PC-9 (cell line): ENCODE measurements around the gene PRUNE2. TPM values are rescaled to one million over a fixed set of nuclear protein-coding genes. Genes with fewer than 3 reads are reported as not detected.

Experiments
- BruUV-seq: library from RNA; stranded (reverse); fragments of 400-500 nt; replicated peaks from 2 replicates; lab custom pipeline; 2021; lab: Mats Ljungman, UMichigan
- CTCF ChIA-PET: fragments of 300-600 bp; sonication (Branson Sonifier 250); formaldehyde crosslinking; loops from one replicate; lab custom pipeline; 2022; ENCODE audit warnings: antibody characterized with exemption; lab: Charles Lee
- POLR2A ChIA-PET: fragments of 300-600 bp; sonication (Branson Sonifier 250); formaldehyde crosslinking; loops from one replicate; lab custom pipeline; 2022; ENCODE audit warnings: antibody characterized with exemption; ENCODE audit not compliant: unreplicated experiment; lab: Charles Lee
- DNase-seq, 2 experiments: peaks; one replicate each; pipeline versions ENCODE4 v3.0.0 to v3.0.0-alpha.2; 2015 to 2022; ENCODE audit warnings: mixed read lengths in 1 of 2
- H2AFZ ChIP-seq: fragments of 200-600 bp; sonication (generic); 2 replicates; pipeline ENCODE4 v1.8.1; 2017; ENCODE audit warnings: antibody characterized with exemption
- H3F3A ChIP-seq: fragments of 200-600 bp; sonication (generic); 2 replicates; pipeline ENCODE4 v1.8.1; 2017; ENCODE audit warnings: antibody characterized with exemption, mild to moderate bottlenecking, low read depth; ENCODE audit not compliant: insufficient read depth
- H3K27ac ChIP-seq: fragments of 200-600 bp; sonication (generic); 2 replicates; pipeline ENCODE4 v1.6.1; 2016; ENCODE audit warnings: mixed run types
- H3K27me3 ChIP-seq: fragments of 200-600 bp; sonication (generic); 2 replicates; pipeline ENCODE4 v1.6.1; 2016; ENCODE audit warnings: low read depth, mixed run types; ENCODE audit not compliant: insufficient read depth
- H3K36me3 ChIP-seq: fragments of 200-600 bp; sonication (generic); 2 replicates; pipeline ENCODE4 v1.6.1; 2016; ENCODE audit warnings: low read depth, mixed run types
- H3K4me1 ChIP-seq: fragments of 200-600 bp; sonication (generic); replicated peaks from 2 replicates; pipeline ENCODE4 v1.6.1; 2016; ENCODE audit warnings: mixed run types; ENCODE audit not compliant: insufficient read depth
- H3K4me2 ChIP-seq: fragments of 200-600 bp; sonication (generic); 2 replicates; pipeline ENCODE4 v1.6.1; 2017; ENCODE audit warnings: mixed run types
- H3K4me3 ChIP-seq: fragments of 200-600 bp; sonication (generic); 2 replicates; pipeline ENCODE4 v1.6.1; 2016; ENCODE audit warnings: mixed run types
- H3K79me2 ChIP-seq: fragments of 200-600 bp; sonication (generic); 2 replicates; pipeline ENCODE4 v1.6.1; 2017; ENCODE audit warnings: low read depth, mixed run types
- H3K9me2 ChIP-seq: fragments of 200-600 bp; sonication (generic); 2 replicates; pipeline ENCODE4 v1.8.1; 2017; ENCODE audit warnings: mild to moderate bottlenecking; ENCODE audit not compliant: insufficient read depth
- H3K9me3 ChIP-seq: fragments of 200-600 bp; sonication (generic); 2 replicates; pipeline ENCODE4 v1.8.1; 2016; ENCODE audit warnings: low read depth; ENCODE audit not compliant: insufficient read depth
- H4K20me1 ChIP-seq: fragments of 200-600 bp; sonication (generic); 2 replicates; pipeline ENCODE4 v1.8.1; 2017; ENCODE audit not compliant: insufficient read depth
- EZH2 ChIP-seq: fragments of 200-600 bp; sonication (generic); IDR thresholded peaks from 2 replicates; pipeline ENCODE4 v1.8.0; 2017; ENCODE audit warnings: antibody characterized with exemption, low read depth
- intact Hi-C: fragments of 100-400 bp; cut with micrococcal nuclease; formaldehyde crosslinking; loops from one replicate; pipeline ENCODE4 v1.10.0; 2022; ENCODE audit not compliant: unreplicated experiment
- total RNA-seq: library from RNA; stranded (reverse); gene quantifications from 2 replicates; pipeline ENCODE4 v1.2.3, GENCODE V29; 2021
- TF ChIP-seq, protein P1 (sequence below): fragments of 200-600 bp; sonication (generic); conservative IDR thresholded peaks from 2 replicates; pipeline ENCODE4 v1.6.1; 2017; ENCODE audit warnings: mixed run types, antibody characterized with exemption, mild to moderate bottlenecking, moderate library complexity

PRUNE2 gene
- total RNA-seq, 1 experiment from 2014 or later: 0.20 TPM

DNA sequence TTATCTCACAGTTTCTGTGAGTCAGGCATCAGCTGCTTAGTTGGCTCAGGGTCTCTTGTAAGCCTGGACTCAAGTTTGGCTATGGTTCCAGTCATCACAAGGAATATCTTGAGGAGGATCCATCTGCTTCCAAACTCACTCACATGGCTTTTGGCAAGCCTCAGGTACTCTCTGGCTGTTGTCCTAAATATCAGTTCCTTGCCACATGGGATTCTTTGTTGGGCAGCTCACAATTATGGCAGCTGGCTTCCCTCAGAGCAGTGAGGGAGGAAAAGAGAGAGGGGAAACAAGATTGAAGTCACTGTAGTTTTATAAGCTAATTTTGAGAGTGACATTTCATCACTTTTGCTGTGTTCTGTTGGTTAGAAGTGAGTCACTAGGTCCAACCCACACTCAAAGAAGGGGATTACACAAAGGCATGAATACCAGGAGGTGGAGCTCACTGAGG is 302.4 kb downstream of the PRUNE2 start:
- H3K4me3 ChIP-seq: no peak overlapping the region
- no peaks in the 10 kb centered on the region for H3K79me2 ChIP-seq
- H3K9me3 ChIP-seq: no peaks in the 10 kb centered on the region
- H3K4me2 ChIP-seq: no peak overlapping the region
- H2AFZ ChIP-seq: no peak overlapping the region
- H3F3A ChIP-seq: no peaks in the 10 kb centered on the region
- DNase-seq: no peak
- H3K27me3 ChIP-seq: no peaks in the 10 kb centered on the region
- ChIA-PET CTCF (no interaction called here), POLR2A (interaction anchor here (0.6 kb wide), 1 partner anchor 14 kb away, joined by 3 read pairs; no protein-coding TSS in a partner anchor)
- no peak overlapping the region for H3K27ac ChIP-seq
- no peaks in the 10 kb centered on the region for H3K36me3 ChIP-seq
- no peaks in the 10 kb centered on the region for H3K4me1 ChIP-seq
- intact Hi-C loops: no loop called here
- no peaks in the 10 kb centered on the region; the same call in 1 of the 2 replicates for H3K9me2 ChIP-seq
- no peaks in the 10 kb centered on the region for H4K20me1 ChIP-seq
- BruUV-seq: no TSS peak
- TF ChIP-seq, protein P1, sequence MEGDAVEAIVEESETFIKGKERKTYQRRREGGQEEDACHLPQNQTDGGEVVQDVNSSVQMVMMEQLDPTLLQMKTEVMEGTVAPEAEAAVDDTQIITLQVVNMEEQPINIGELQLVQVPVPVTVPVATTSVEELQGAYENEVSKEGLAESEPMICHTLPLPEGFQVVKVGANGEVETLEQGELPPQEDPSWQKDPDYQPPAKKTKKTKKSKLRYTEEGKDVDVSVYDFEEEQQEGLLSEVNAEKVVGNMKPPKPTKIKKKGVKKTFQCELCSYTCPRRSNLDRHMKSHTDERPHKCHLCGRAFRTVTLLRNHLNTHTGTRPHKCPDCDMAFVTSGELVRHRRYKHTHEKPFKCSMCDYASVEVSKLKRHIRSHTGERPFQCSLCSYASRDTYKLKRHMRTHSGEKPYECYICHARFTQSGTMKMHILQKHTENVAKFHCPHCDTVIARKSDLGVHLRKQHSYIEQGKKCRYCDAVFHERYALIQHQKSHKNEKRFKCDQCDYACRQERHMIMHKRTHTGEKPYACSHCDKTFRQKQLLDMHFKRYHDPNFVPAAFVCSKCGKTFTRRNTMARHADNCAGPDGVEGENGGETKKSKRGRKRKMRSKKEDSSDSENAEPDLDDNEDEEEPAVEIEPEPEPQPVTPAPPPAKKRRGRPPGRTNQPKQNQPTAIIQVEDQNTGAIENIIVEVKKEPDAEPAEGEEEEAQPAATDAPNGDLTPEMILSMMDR: no peak
- no peak for TF ChIP-seq EZH2

DNA sequence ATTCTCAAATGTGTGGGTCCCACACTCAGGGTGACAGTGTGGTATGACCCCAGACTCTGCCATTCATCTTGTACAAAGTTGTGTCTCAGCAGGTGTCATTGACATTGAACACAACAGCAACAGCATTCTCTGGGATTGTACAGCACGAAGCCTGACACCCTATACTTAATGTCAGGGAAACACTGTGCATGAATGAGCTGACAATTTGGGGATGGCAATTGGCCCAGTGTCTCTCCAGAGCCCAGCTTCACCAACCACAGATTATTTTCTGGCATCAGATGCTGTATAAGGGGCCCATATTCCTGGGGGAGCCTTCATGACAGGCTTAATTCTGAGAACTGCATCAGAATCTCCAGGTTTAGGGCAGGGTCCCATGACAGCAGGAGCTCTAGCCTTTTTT is 303.7 kb downstream of the PRUNE2 start:
- ChIA-PET POLR2A (no interaction called here), CTCF (no interaction called here)
- Histone ChIP-seq H3K36me3 (no peaks in the 10 kb centered on the region), H3K9me3 (no peaks in the 10 kb centered on the region), H2AFZ (no peak overlapping the region), H3K9me2 (no peaks in the 10 kb centered on the region; the same call in 1 of the 2 replicates), H4K20me1 (no peaks in the 10 kb centered on the region), H3K4me2 (no peak overlapping the region), H3K27me3 (no peaks in the 10 kb centered on the region), H3K4me1 (no peaks in the 10 kb centered on the region), H3F3A (no peaks in the 10 kb centered on the region), H3K27ac (no peak overlapping the region), H3K4me3 (no peak overlapping the region), H3K79me2 (no peaks in the 10 kb centered on the region)
- intact Hi-C loops: no loop called here
- DNase-seq: no peak
- BruUV-seq: no TSS peak
- TF ChIP-seq, protein P1: no peak
- TF ChIP-seq EZH2: no peak

DNA sequence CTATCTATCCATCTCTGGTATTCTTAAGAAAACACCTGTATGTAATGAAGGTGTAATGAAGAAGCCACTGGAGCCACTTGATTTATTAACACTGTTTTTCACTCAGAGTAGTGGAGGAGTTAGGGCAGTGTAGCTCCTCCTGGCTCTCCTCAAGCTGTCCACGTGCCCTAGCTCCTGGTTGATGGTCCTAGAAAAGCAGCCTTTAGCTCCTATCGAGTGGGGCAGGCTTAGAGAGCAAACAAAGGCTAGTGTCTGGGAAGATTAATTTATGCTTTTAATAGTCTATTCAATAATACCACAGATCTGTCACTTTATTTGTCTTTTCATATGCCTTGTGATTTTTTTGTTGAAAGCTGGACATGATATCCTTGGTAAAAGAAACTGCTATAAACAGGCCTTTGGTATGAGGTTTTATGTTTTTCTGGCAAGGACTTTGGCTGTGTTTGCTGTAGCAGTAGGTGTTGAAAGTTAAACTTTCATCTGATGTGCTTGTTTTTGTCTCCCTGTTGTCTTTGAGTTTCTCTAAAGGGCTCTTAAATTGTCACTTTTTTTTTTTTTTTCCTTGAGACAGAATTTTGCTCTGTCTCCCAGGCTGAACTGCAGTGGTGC is 305.8 kb downstream of the PRUNE2 start:
- H3K9me3 ChIP-seq: no peaks in the 10 kb centered on the region
- H2AFZ ChIP-seq: no peak overlapping the region
- H3K4me2 ChIP-seq: no peak overlapping the region
- H4K20me1 ChIP-seq: no peaks in the 10 kb centered on the region
- intact Hi-C loops: no loop called here
- H3K27me3 ChIP-seq: no peaks in the 10 kb centered on the region
- H3F3A ChIP-seq: no peaks in the 10 kb centered on the region
- TF ChIP-seq, protein P1: no peak
- no peak for TF ChIP-seq EZH2
- no peak overlapping the region for H3K27ac ChIP-seq
- no peak for DNase-seq
- CTCF ChIA-PET: interaction anchor here (0.5 kb wide), 1 partner anchor 889 kb away, joined by 6 read pairs; no protein-coding TSS in a partner anchor
- no peak overlapping the region for H3K4me3 ChIP-seq
- H3K4me1 ChIP-seq: peaks cover 7% of the 10 kb centered on the region
- POLR2A ChIA-PET: no interaction called here
- no TSS peak for BruUV-seq
- H3K9me2 ChIP-seq: no peaks in the 10 kb centered on the region
- no peaks in the 10 kb centered on the region for H3K36me3 ChIP-seq
- H3K79me2 ChIP-seq: no peaks in the 10 kb centered on the region
